Neutrophil (primary cell): ENCODE results near the gene PATL1.

Source experiments
- H3K27ac ChIP-seq: fragments of 200-600 bp; sonication (generic); 2 replicates; pipeline ENCODE4 v1.5.1; 2016; ENCODE audit warnings: mild to moderate bottlenecking, moderate library complexity
- H3K27me3 ChIP-seq: fragments of 200-600 bp; sonication (generic); 2 replicates; pipeline ENCODE4 v1.6.0; 2016; ENCODE audit warnings: mild to moderate bottlenecking
- H3K36me3 ChIP-seq: fragments of 200-600 bp; sonication (generic); 2 replicates; pipeline ENCODE4 v1.5.1; 2017
- H3K4me1 ChIP-seq, 2 experiments: fragments of 200-600 bp in 1 of 2; sonication (generic) in 1 of 2; 1 replicate in 1 of 2; 2 replicates in 1 of 2; pipeline versions ENCODE4 v1.5.1 to v1.6.1; 2013 to 2016; ENCODE audit warnings: low read depth in 1 of 2, low read length in 1 of 2, mild to moderate bottlenecking in 1 of 2, moderate library complexity in 1 of 2; ENCODE audit not compliant: control insufficient read depth in 1 of 2, insufficient read depth in 1 of 2
- H3K4me3 ChIP-seq, 2 experiments: fragments of 200-600 bp in 1 of 2; sonication (generic) in 1 of 2; 1 replicate in 1 of 2; 2 replicates in 1 of 2; pipeline ENCODE4 v1.5.1; 2013 to 2016; ENCODE audit warnings: low read depth in 1 of 2, low read length in 1 of 2, mild to moderate bottlenecking in 1 of 2, moderate library complexity in 1 of 2
- H3K9me3 ChIP-seq: fragments of 200-600 bp; sonication (generic); 2 replicates; pipeline ENCODE4 v1.5.1; 2016
- CTCF ChIP-seq: fragments of 200-600 bp; sonication (generic); IDR thresholded peaks from 2 replicates; pipeline ENCODE4 v1.5.1; 2016; ENCODE audit warnings: antibody characterized with exemption

PATL1 gene

GRCh38 chr11:59660621-59661020 is 8.2 kb downstream of the PATL1 start:
- H3K4me1 ChIP-seq = peaks cover 29 to 41% of the 10 kb centered on the region in 2 experiments
- no peaks in the 10 kb centered on the region for H3K9me3 ChIP-seq
- H3K4me3 ChIP-seq = peak overlapping the region in 1 of 2 experiments; percentile 13
- H3K36me3 ChIP-seq = peaks cover 79% of the 10 kb centered on the region
- TF ChIP-seq CTCF = no peak
- no peaks in the 10 kb centered on the region for H3K27me3 ChIP-seq
- peak overlapping the region; percentile 80 for H3K27ac ChIP-seq

GRCh38 chr11:59659981-59660380 is 8.9 kb downstream of the PATL1 start:
- Histone ChIP-seq H3K27me3 (no peaks in the 10 kb centered on the region), H3K27ac (peak overlapping the region; percentile 80), H3K4me3 (peak overlapping the region in 1 of 2 experiments; percentile 13), H3K36me3 (peaks cover 79% of the 10 kb centered on the region), H3K4me1 (peaks cover 29 to 41% of the 10 kb centered on the region in 2 experiments), H3K9me3 (no peaks in the 10 kb centered on the region)
- TF ChIP-seq CTCF = no peak

GRCh38 chr11:59658036-59658435 is 10.8 kb downstream of the PATL1 start:
- peaks cover 20 to 29% of the 10 kb centered on the region in 2 experiments for H3K4me1 ChIP-seq
- peaks cover 2% of the 10 kb centered on the region for H3K9me3 ChIP-seq
- H3K36me3 ChIP-seq = peaks cover 81% of the 10 kb centered on the region

GRCh38 chr11:59654893-59655292 is 13.9 kb downstream of the PATL1 start:
- no peak overlapping the region for H3K27ac ChIP-seq
- TF ChIP-seq CTCF = no peak
- H3K36me3 ChIP-seq = peaks cover 98% of the 10 kb centered on the region
- no peaks in the 10 kb centered on the region for H3K27me3 ChIP-seq
- H3K4me1 ChIP-seq = peaks cover 3 to 5% of the 10 kb centered on the region in 2 experiments
- H3K9me3 ChIP-seq = peaks cover 2% of the 10 kb centered on the region
- no peak overlapping the region for H3K4me3 ChIP-seq

More at GRCh38 chr11:59658036-59658435, 10.8 kb downstream of the PATL1 start:
- Histone ChIP-seq H3K27me3 (no peaks in the 10 kb centered on the region), H3K4me3 (no peak overlapping the region), H3K27ac (no peak overlapping the region)
- TF ChIP-seq CTCF = no peak

GRCh38 chr11:59647245-59647980 is 21.4 kb downstream of the PATL1 start:
- no peaks in the 10 kb centered on the region for H3K4me1 ChIP-seq
- TF ChIP-seq CTCF = no peak
- no peak overlapping the region for H3K4me3 ChIP-seq
- peaks cover 3% of the 10 kb centered on the region for H3K9me3 ChIP-seq
- H3K36me3 ChIP-seq = peaks cover 96% of the 10 kb centered on the region
- no peak overlapping the region for H3K27ac ChIP-seq
- no peaks in the 10 kb centered on the region for H3K27me3 ChIP-seq
